ENCODE results near the gene APLP2. TPM values are rescaled to one million over a fixed set of nuclear protein-coding genes. Genes with fewer than 3 reads are reported as not detected.

The APLP2 gene
- total and polyA plus RNA-seq, 3 donors from 2014 or later = 105 to 159 (median 130) TPM

DNA sequence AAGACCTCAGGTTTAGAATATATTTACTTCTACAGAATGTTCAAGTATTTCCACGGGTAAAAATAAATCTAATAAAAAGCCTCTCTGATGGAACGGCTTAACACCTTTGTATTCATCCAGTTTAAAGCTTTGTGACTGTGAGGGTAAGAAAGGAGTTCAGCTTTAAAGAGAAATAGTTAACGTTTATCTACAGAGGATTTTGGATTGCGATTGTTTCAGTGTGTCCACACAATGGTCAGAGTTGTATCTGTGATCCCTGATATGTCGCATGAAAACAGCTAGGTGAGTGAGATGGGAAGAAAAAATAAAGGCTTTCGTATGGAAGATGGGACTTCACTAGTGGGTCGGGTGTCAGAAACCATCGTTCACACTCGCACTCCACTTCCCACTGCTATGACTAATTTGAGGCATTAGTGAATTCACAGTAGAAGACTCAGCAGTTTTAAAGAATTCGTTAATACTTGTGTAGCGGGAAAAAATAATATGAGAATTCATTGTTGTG is 1.6 kb downstream of the APLP2 start:
- peak overlapping the region; percentile 71 to 95 for H3K27ac ChIP-seq
- H3K4me3 ChIP-seq = peak overlapping the region; percentile 84 to 89
- H3K27me3 ChIP-seq = no peaks in the 10 kb centered on the region
- peaks cover 8% of the 10 kb centered on the region for H3K4me1 ChIP-seq
- intact Hi-C loops (cut with DNase I; ENCODE audit: low total_unique reads) = loop anchor here (5.0 kb wide), 1 partner anchor 69 kb away; the partner anchor contains the start of gene PRDM10
- no peak for TF ChIP-seq POLR2A (IDR thresholded peaks at IDR 0.05)
- TF ChIP-seq, protein P1, sequence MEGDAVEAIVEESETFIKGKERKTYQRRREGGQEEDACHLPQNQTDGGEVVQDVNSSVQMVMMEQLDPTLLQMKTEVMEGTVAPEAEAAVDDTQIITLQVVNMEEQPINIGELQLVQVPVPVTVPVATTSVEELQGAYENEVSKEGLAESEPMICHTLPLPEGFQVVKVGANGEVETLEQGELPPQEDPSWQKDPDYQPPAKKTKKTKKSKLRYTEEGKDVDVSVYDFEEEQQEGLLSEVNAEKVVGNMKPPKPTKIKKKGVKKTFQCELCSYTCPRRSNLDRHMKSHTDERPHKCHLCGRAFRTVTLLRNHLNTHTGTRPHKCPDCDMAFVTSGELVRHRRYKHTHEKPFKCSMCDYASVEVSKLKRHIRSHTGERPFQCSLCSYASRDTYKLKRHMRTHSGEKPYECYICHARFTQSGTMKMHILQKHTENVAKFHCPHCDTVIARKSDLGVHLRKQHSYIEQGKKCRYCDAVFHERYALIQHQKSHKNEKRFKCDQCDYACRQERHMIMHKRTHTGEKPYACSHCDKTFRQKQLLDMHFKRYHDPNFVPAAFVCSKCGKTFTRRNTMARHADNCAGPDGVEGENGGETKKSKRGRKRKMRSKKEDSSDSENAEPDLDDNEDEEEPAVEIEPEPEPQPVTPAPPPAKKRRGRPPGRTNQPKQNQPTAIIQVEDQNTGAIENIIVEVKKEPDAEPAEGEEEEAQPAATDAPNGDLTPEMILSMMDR (IDR thresholded peaks at IDR 0.05) = no peak
- DNase-seq = no peak
- no peaks in the 10 kb centered on the region for H3K36me3 ChIP-seq (ENCODE audit: low read depth, missing control alignments)
- H3K9me3 ChIP-seq = no peaks in the 10 kb centered on the region
- 33 to 39% methylated on average over 11 of the region's 11 CpGs for WGBS, 2 donors

DNA sequence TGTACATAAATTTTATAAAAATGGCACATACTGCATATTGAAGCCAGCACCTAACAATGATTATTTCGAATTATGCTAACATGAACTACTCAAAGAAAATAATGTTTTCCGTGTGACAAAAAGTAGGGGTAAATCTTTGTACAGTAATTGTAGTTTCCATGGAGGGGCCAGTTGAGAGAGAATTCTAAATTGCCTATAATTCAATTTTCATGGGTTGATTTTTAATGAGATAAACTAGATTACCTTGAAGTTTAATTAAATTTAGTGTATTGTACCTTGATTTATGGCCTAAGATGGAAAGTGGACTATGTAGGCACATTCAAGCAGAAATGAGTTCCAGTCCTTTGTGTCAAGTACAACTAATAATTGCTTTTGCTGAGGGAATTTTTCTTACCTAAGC is 5.0 kb downstream of the APLP2 start:
- 77 to 91% methylated on average over 2 of the region's 2 CpGs for WGBS, 2 donors
- intact Hi-C loops (cut with DNase I; ENCODE audit: low total_unique reads) = loop anchor here (5.0 kb wide), 1 partner anchor 72 kb away; the partner anchor contains the start of gene PRDM10
- Histone ChIP-seq H3K27me3 (no peaks in the 10 kb centered on the region), H3K27ac (no peak overlapping the region), H3K4me3 (no peak overlapping the region), H3K4me1 (no peaks in the 10 kb centered on the region), H3K9me3 (no peaks in the 10 kb centered on the region), H3K36me3 (ENCODE audit: low read depth, missing control alignments) (no peaks in the 10 kb centered on the region)
- no peak for DNase-seq
- no peak for TF ChIP-seq POLR2A (IDR thresholded peaks at IDR 0.05)
- TF ChIP-seq, protein P1 (IDR thresholded peaks at IDR 0.05) = no peak

- Histone ChIP-seq H3K36me3 (ENCODE audit: low read depth, missing control alignments) (no peaks in the 10 kb centered on the region), H3K27ac (no peak overlapping the region), H3K4me1 (no peaks in the 10 kb centered on the region), H3K4me3 (no peak overlapping the region), H3K9me3 (no peaks in the 10 kb centered on the region), H3K27me3 (no peaks in the 10 kb centered on the region)
- 72 to 78% methylated on average over 4 of the region's 4 CpGs for WGBS, 2 donors
- intact Hi-C loops (cut with DNase I; ENCODE audit: low total_unique reads) = no loop called here
- no peak for DNase-seq
- TF ChIP-seq, protein P1 (IDR thresholded peaks at IDR 0.05) = no peak
- TF ChIP-seq POLR2A (IDR thresholded peaks at IDR 0.05) = no peak
These were observed 7.2 kb downstream of the APLP2 start for GRCh38 chr11:130076778-130077481.

DNA sequence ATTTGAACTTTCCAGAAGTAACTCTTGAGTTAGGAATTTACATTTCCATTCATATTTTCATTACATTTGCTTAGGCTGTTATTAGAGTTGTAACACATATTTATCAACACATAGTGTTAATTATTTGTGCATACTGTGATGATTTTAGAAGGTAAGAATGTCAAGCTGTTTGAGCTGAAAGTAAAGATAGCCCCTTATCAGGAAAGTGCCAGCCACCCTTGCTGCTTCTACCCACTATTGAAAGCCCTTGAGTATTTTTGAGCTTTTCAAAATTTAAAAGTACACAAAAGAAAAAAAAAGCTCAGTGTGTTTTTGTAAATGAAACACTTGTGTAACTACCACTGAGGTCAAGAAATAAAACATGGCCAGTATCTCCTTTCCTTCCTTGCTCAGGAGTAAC is 8.0 kb downstream of the APLP2 start:
- Histone ChIP-seq H3K27me3 (no peaks in the 10 kb centered on the region), H3K4me1 (no peaks in the 10 kb centered on the region), H3K36me3 (ENCODE audit: low read depth, missing control alignments) (no peaks in the 10 kb centered on the region), H3K27ac (no peak overlapping the region), H3K4me3 (no peak overlapping the region), H3K9me3 (no peaks in the 10 kb centered on the region)
- intact Hi-C loops (cut with DNase I; ENCODE audit: low total_unique reads) = no loop called here
- no peak for DNase-seq
- no peak for TF ChIP-seq POLR2A (IDR thresholded peaks at IDR 0.05)
- TF ChIP-seq, protein P1 (IDR thresholded peaks at IDR 0.05) = no peak

DNA sequence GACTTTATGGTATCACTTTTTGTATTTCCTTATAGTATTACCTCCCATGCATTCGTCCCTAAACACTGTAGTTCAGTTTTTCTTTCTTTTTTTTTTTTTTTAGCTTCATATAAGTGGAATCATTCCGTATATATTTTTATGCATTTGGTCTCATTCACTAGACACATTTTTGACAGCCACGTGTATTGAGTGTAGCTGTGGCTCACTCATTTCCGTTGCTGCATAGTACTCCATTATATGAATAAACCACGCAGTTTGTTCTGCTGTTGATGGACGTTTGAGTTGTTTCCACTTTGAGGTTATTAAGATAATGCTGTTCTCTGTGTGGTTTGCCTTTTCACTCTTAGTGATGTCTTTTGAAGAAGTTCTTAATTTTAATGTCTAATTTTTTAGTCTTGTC is 8.4 kb downstream of the APLP2 start:
- Histone ChIP-seq H3K9me3 (no peaks in the 10 kb centered on the region), H3K27ac (no peak overlapping the region), H3K4me1 (no peaks in the 10 kb centered on the region), H3K27me3 (no peaks in the 10 kb centered on the region), H3K4me3 (no peak overlapping the region), H3K36me3 (ENCODE audit: low read depth, missing control alignments) (no peaks in the 10 kb centered on the region)
- no peak for DNase-seq
- WGBS, 2 donors = 77 to 79% methylated on average over 6 of the region's 6 CpGs
- intact Hi-C loops (cut with DNase I; ENCODE audit: low total_unique reads) = no loop called here
- TF ChIP-seq, protein P1 (IDR thresholded peaks at IDR 0.05) = no peak
- TF ChIP-seq POLR2A (IDR thresholded peaks at IDR 0.05) = no peak

All from testis (tissue), 3 donors.